Measurements from ENCODE around the gene FAM47A.

FAM47A gene

GRCh38 chrX:34132028-34132427 is at the start of gene FAM47A:
Gene FAM47A (minus strand): TSS chrX:34132314. CDS start chrX:34132278, 36 bp downstream.
- DNase-seq, result no peak

- no peak for DNase-seq
Observed at GRCh38 chrX:34147345-34147744, 15.2 kb upstream of the FAM47A start.

GRCh38 chrX:34146906-34147305 is 14.8 kb upstream of the FAM47A start:
- no peak for DNase-seq

GRCh38 chrX:34144246-34144645 is 12.1 kb upstream of the FAM47A start:
- DNase-seq, result no peak

- DNase-seq, result no peak
Observed at GRCh38 chrX:34140816-34141215, 8.7 kb upstream of the FAM47A start.

GRCh38 chrX:34130980-34131744 is 952 bp downstream of the FAM47A start:
- no peak for DNase-seq

- no peak for DNase-seq
Observed at GRCh38 chrX:34130501-34130900, 1.6 kb downstream of the FAM47A start.

- DNase-seq, result no peak
Observed at GRCh38 chrX:34126011-34126410, 6.1 kb downstream of the FAM47A start.

GRCh38 chrX:34119122-34119521 is 13.0 kb downstream of the FAM47A start:
- DNase-seq, result no peak

- DNase-seq, result no peak
Observed at GRCh38 chrX:34112459-34112858, 19.7 kb downstream of the FAM47A start.
